ELR (cell line): ENCODE data around the gene TNNC1.

Experiments
- DNase-seq: peaks from one replicate; pipeline ENCODE4 v3.0.0-alpha.2; 2015; ENCODE audit warnings: low read depth

TNNC1 gene

DNA sequence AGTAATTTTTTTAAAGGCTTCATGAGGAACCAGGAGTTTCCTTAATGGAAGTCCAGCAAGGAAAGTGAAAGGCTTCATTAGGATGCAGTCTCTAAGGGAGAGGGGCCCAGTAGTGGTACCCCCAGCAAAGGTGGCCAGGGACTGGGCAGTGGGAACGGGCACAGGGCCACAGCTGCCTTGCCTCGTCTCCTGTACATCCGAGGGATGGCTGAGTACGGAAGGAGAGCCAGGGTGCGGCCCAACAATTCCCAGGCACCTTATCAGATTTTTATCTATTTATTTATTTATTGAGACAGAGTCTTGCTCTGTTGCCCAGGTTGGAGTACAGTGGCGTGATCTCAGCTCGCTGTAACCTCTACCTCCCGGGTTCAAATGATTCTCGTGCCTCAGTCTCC lies 23.4 kb downstream of the TNNC1 start:
- no peak for DNase-seq

DNA sequence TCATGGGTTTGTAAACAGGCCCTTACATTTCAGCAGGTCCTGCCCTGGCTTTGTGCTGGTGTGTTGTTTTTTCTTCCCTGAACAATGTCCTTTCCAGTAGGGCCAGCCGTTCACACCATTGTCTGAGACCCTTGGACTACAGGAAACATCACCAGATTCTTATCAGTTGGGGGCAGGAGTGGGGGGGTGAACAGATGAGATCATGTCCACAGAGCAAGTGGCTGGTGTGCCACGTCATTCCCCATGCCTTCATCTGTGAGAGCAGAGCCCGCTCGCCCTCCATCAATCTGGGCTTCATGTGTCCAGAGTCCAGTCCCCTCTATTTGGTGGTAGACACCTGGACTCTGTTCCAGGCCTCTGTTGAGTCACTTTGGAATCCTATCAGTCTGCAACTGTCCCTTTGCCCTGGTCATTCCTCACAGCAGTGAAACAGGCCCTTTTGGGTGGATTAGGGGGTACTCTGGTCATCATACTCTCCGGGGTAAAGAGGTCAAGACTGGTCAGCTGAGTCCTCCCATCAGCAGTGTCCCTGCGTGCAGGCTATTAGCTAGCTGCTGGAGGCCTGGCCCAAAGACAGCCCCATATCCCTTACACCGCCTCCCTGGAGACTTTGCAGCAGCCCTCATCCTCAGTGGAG lies 23.9 kb downstream of the TNNC1 start:
- peak; percentile 30 for DNase-seq

DNA sequence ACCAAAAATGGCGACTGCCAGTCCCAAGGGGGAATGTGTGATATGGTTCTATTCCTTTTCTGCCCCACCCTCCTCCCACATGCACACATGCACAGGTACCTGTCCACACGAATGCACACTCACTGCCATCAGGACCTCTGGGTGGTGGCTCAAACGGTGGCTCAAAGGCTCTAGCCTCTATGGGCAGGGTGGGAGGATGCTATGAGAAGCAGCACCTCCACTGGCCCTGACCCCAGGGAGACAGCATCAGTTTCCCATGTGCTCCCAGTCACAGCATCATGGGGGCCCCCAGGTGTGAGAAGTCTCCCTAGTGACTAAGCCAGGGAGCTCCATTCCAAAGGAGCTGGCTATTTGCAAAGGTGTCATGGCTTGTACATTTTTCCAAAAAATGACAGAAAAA lies 24.8 kb downstream of the TNNC1 start:
- no peak for DNase-seq

DNA sequence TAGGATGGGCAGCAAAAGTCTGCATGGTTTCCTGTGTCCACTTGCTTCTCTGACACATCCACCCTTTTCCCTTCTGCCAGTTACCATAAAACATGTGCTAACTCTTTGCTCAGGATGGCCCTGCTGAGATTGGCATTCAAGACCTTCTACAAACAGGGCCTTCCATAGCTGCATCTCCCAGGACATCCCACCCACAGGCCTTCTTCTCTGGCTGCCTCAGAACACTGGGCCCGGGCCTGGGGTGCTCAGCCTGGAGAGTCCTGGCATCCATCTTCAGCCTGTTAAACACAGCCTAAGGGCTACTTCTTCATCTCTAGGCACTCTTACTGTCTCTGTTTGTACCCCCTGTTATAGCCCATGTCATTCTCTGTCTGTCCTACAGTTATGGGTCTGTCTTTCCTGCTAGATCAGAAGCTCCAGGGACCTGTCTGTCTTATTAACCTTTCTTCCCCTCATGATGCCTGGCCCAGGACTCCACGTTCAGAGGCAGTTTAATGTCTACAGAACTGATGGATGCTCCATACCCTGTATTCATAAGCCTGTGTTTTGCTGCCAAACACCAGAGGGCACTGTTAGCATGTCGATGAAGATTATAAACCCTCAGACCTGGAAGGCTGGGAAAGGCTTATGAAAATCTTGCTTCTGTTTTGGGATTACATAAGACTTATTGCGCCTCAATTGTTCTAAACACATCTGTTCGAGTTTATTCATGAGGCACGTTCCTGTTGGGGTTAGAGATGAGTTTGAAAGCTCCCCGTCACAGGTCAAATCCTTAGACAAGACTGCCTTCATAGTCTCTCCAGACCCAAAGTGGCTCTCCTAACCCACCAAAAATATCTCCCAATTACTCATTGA lies 25.5 kb downstream of the TNNC1 start:
- peak; percentile 76 for DNase-seq

DNA sequence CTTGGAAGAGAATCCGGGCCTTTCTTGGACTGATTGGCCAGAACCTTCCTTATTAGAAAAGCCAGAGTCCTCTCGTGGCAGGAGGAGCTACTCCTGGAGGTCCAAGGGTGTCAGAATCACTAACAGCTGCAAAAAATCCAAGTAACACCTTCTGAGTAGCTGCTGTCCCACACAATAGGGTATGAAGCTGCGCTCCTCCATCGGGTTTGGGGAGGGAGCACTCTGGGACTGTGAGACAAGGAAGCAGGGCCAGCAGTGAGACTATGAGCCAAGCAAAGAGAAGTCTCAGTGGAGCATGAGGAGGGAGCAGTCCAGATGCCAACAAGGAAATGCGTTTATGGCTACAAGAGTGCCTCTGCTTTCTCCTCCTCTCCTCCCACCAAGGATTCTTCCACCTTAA lies 30.7 kb downstream of the TNNC1 start:
- no peak for DNase-seq

DNA sequence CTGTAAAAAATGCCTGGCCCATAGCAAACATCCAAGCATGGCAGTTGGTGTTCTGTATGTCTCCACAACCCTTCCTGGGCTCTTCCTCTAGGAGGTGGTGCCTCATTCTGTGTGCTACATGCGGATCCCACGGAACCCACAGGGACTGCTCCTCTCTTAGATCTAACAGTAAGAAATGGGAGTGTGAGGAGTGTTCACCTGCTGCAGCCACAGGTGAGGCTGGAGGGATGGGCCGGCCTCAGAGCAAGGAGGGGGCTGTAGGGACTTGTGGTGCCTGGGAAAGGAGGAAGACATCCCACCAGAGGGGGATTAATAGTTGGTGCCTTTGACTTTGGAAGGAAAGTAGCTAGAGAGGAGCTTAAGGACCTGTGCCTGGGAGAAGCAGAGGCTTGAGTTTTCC lies 31.2 kb downstream of the TNNC1 start:
- no peak for DNase-seq

DNA sequence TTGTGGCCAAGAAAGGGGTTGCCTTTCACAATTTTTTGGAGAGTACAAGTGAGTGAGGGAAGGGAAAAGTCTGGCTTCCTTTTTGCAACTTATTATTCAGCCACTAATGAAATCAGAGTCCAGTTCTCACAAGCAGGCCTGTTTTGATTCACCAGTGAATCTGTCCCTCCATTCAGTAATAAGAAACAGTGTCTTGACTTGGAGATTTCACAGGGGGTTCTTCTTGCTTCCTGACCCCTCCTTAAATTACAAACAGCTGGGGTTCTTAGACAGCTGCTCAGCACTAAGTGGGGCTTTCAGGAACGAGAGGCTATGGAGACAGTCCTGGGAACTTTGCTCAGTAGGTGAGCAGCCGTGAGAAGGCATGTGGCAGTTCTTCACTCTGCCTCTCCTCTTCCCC lies 33.5 kb downstream of the TNNC1 start:
- no peak for DNase-seq

DNA sequence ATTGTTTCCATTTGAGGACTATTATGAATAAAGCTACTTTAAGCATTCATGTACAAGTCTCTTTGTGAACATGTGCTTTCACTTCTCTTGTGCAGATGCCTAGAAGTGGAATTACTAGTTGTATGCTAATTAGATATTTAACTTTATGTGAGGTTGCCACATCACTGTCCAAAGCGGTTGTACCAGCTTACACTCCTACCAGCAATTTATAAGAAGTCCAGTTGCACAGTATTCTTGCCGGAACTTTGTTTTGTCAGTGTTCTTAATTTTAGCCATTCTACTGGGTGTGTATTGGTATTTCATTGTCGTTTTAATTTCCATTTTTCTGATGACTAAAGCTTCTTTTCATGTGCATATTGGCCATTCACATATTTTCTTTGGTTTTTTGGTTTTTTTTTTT lies 38.0 kb downstream of the TNNC1 start:
- DNase-seq: no peak

DNA sequence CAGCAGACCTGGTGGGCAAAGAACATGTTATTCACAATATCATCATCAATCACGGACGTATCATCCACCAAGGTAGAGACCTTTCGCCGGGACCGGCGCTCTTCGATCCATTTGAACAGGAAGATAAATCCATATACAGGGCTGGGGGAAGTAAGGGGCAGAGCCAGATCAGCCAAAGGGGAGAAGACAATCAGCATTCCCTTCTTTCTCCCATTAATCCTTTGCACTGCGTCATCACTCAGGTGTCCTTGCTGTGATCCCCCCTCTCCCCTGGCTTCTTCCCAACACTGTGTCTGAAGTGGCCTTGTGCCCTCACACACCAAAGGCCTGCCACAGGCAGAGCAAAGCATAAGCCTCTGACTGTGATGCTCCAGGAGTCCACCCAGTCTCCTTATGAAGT lies 45.4 kb downstream of the TNNC1 start:
- DNase-seq: no peak

DNA sequence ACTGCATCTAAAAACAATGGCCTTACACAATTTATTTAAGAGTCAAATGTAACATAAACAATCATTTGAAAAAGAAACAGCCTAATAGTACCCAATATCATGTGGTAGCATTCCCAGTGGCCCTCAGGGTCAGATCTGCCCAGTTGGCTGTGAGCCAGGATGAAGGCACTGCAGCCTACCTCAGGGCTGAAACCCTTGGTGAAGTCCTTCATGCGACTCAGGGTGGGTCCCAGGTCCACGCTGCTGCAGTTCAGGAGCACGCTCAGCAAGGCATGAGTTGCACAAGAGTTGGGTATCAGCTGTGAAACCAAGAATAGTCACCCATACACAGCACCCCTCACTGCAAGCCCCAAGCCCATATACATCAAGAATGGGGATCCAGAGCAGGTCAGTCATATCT lies 46.1 kb downstream of the TNNC1 start:
- DNase-seq: no peak

DNA sequence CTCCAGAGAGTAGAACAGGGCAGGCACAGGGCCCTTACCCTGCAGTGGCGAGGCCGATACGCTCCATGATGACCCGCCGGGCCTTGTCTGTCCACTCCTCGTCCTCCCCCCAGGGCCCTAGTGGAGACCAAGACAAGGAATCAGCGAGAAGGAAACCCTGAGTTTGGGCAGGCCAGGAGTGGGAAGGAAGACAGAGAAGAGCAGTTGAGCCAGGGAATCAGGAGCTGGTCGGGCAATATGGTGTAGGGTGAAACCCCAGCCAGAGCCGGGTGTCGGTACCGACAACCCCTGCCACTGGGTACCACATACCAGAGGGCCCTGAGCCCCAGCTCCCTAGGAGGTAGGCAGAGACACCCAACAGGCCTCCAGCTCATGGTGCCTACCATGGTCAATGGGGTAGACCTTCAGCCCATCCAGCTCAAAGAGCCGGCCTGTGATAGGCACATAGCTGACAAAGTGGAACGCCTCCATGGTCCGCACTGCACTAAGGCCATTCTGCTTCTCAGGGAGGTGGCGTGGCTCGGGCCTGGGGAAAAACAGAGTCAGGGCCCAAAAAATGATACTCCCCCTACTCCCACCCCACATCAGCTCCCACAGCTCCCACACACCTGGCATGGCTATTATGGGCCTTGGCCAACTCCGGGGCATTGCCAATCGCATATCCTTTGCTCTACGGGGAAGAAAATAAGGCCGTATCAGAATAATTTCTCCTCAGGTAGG lies 46.9 kb downstream of the TNNC1 start:
- no peak for DNase-seq

DNA sequence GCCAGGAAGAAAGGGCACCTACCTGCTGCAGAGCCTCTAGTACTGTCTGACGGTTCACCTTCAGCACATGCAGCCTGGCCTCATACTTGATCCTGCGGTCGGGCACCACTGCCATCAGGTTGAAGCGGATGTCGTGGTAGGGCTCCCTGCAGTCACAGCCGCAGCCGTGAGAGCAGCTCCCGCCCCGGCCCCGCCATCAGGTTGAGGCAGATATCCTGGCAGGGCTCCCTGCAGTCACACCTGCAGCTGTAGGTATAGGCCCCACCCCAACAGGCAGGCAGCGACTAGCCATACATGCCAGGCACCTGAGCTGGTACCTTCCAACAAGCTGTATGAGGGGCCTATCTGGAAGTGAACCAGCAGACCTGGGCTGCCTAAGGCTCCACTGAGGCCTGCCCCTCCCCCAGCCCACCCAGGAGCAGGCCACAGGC lies 47.6 kb downstream of the TNNC1 start:
- no peak for DNase-seq

DNA sequence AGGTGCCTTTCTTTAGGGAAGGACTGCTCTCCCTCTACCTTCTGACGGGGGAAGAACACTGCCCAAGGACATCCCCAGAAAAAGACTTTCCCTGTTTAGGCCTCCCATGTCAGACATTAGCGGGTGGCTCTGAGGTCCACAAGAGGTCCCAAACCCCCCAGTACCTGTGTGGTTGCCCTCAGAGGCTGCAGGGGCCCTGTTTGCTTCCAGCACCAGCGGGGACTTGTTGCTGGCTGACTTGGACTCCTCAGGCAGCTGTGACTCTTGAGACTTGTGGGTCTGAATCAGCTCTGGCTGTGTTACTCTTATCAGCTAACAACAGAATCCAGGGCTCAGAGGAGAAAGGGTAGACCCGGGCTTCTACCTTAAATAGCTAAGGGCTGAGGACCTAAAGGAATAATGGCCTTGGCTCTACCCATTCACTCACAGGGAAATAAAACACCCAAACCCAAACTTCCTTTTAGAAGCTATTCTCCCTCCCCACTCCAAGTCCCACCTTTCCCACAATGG lies 48.2 kb downstream of the TNNC1 start:
- no peak for DNase-seq

DNA sequence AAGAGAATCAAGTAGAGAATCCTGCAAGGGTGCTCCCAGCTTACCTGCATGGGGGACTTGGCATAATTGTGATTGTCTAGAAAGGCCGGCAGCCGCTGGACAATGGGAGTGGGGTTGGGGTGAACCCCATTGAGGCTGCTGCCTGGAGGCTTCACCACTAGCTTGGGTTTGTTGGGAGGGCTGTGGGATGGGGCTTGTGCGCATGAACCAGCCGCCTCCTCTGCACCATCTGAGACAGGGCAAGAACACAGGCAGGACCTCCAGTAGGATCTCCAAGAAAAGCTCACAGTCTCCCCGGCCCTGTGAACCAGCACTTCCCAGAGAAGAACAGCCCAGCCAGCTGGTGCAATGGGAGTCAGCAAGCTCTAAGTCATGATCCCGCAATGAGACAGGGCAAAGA lies 48.8 kb downstream of the TNNC1 start:
- DNase-seq: no peak

DNA sequence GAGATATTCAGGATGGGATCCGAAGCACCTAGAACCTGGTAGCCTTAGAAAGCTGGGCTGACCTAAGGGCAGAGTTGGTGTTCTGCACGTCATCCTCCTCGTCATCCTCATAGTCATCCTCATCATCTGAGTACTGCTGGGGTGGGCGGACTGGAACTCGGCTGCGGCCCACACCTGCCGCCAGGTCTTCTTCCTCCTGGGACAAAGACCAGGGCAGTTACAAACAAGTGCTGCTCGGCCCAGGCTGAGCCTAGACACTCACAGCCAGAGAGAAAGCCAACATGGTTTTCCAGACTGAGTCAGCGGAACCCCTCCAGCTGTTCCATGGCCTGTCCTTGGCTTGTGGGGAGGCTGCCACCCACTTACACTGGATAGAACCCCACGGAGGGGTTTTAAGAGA lies 49.5 kb downstream of the TNNC1 start:
- DNase-seq: no peak

DNA sequence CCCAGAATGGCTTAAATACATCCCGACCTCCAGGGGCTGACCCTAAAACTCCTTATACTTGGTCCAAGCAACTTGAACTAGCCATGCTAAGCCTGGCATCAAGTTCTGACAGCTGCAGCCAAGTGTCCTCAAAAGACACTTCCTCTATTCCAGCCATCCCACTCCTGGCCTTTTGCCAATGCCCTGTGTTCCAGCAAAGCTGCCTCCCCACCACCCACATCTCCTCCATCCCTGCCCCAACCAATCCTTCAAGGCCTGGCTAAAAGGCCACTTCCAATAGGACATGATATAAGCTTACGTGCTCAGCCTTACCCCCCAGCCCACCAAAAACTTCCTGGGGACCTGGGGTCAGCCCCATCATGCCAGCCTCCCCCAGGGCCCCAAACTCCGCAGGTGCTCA lies 49.9 kb downstream of the TNNC1 start:
- no peak for DNase-seq

DNA sequence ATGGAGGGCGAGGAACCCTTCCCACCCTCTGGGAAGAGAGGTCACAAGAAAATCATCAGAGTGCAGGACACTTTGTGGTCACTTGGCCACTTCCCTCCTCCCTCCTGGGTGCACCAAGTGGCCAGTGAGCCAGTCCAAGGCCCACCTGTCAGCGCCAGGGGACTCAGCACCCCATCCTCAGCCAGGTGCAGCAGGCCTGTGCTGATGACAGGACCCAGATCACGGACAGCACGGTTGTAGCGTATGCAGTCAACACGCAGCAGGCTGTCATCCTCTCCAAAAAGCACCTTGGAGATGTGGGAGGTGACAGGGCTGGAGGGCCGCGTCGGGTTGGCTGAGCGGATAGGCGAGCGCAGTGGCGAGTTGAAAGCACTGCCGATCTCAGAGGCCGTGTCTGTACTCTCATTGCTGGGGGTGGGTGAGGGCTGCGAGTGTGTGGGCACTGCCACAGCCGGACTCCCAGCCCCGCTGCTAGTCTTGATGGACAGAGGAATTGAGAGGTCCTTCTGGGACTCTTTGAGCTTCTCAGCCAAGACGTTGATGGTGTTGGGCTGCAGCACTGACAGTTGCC lies 50.5 kb downstream of the TNNC1 start:
- no peak for DNase-seq

DNA sequence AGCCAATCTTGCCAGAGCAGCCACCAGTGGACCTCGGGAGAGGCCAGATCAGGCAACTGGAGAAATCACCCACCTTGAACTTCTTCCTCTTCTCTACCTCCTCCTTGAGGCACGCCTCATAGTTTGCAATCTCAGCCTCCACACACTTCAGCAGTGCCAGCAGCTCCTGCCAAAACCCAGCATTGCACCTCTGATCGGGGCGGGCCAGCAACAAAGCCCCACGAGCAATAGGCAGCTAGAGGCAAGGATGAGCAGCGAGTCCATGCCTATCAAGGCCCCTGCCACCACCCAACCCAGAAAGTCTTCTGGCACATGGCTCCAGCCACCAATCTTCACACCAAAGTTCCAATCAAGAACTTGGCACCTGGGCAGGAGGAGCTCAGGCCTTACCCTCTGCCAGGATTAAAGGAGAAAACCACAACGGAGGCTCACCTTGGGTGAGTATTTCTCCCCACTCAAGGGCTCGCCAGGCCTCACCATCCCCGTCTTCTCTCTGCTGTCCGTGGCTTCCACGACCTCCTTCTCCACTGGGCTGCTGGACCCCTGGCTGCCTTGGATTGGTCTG lies 51.1 kb downstream of the TNNC1 start:
- no peak for DNase-seq

DNA sequence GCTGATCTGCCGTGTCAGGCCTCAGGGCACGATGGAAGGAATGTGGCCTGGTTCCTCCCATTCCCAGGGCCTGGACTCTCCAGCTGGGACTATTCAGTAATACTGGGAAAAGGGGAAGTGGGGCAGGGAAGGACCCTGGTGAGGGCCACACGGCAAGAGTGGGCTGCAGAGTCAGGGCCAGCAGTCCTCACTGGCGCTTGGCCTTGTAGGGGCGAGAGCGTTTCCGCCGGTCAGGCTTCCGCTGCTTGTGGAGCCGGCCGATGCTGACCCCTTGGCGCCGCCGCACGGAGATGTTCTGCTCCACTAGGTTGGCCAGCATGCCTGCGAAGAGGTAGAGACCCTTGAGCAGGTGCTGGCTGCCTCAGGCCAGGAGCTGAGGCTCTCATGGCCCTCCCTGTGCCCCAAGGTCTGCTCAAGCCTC lies 51.7 kb downstream of the TNNC1 start:
- DNase-seq: no peak

DNA sequence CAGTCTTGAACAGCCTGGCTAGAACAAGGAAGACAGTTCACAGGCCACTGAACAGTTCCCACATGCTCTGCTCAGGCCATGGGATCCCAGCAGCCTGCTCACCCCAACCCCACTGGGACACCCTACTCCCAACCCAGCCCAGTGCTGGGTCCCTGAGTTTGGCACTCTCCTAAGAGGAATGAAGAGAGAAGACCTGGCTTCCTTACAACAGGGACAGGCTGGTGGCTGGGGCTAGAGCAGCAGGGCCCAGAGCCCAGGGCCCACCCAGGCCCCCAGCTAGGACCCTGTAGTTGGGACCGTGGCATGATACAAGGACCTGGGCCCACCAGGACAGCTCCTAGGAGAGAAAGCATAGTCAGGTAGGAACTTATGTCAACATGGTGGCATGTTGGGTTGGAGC lies 52.3 kb downstream of the TNNC1 start:
- DNase-seq: no peak
